Brain microvascular endothelial cell (primary cell): Measurements from ENCODE around the gene SCN10A.
A peak's percentile ranks its signal among the peaks of the same experiment; 100 is the strongest.

Experiments
- DNase-seq: peaks from one replicate; pipeline ENCODE4 v3.0.0-alpha.2; 2020
- H3K27ac ChIP-seq: fragments of 250-450 bp; sonication (Bioruptor Pico); 2 replicates; pipeline ENCODE4 v1.5.1; 2020; ENCODE audit warnings: mild to moderate bottlenecking, moderate library complexity
- H3K27me3 ChIP-seq: fragments of 250-450 bp; sonication (Bioruptor Pico); replicated peaks from 2 replicates; pipeline ENCODE4 v1.5.1; 2020; ENCODE audit warnings: mild to moderate bottlenecking
- H3K36me3 ChIP-seq: fragments of 250-450 bp; sonication (Bioruptor Pico); replicated peaks from 2 replicates; pipeline ENCODE4 v1.5.1; 2020; ENCODE audit warnings: mild to moderate bottlenecking
- H3K4me3 ChIP-seq: 2 replicates; pipeline ENCODE4 v1.5.1; 2011; ENCODE audit warnings: low read depth, mild to moderate bottlenecking, control low read depth, low read length, moderate library complexity
- in situ Hi-C: cut with HindIII; loops from 2 replicates; pipeline ENCODE4 v1.10.0; 2017; ENCODE audit warnings: low sequenced_read_pairs, low pct_ligation_motif_present
- TF ChIP-seq, protein P1 (sequence below): IDR thresholded peaks from 2 replicates; pipeline ENCODE4 v1.5.1; 2011; ENCODE audit warnings: low read depth, mild to moderate bottlenecking, moderate library complexity, low read length, control low read depth, inconsistent platforms; ENCODE audit errors: missing control alignments

SCN10A gene

DNA sequence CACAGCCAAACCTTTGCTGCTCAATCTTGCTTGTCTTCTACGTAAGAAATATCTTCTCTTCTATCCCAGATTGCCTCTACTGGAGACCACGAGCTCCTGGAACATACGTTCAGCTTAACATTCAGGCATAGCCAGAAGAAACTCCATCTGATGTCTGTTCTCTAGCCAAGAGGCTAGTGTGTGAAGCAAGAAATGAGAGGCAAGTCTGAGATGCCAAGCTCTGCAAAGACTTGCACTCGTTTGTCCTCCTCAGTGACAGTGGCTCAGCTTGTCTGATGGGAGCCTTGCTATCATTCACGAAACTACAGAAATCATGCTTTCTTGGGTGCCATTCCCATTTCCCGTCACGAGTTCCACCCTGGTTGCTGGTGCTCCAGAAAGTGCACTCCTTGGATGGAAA, at the start of gene SCN10A:
TSS of gene SCN10A (minus strand) at position 192 of the 400 bp plus-strand sequence. CDS start 22,207 bp downstream, outside the sequence.
- Histone ChIP-seq H3K36me3 (no peaks in the 10 kb centered on the region), H3K4me3 (no peak within 1 kb of the TSS), H3K27ac (no peak within 1 kb of the TSS), H3K27me3 (peaks cover 7% of the 10 kb centered on the region)
- DNase-seq = no peak
- TF ChIP-seq, protein P1, sequence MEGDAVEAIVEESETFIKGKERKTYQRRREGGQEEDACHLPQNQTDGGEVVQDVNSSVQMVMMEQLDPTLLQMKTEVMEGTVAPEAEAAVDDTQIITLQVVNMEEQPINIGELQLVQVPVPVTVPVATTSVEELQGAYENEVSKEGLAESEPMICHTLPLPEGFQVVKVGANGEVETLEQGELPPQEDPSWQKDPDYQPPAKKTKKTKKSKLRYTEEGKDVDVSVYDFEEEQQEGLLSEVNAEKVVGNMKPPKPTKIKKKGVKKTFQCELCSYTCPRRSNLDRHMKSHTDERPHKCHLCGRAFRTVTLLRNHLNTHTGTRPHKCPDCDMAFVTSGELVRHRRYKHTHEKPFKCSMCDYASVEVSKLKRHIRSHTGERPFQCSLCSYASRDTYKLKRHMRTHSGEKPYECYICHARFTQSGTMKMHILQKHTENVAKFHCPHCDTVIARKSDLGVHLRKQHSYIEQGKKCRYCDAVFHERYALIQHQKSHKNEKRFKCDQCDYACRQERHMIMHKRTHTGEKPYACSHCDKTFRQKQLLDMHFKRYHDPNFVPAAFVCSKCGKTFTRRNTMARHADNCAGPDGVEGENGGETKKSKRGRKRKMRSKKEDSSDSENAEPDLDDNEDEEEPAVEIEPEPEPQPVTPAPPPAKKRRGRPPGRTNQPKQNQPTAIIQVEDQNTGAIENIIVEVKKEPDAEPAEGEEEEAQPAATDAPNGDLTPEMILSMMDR = no peak
- in situ Hi-C loops = no loop called here

- no peak for DNase-seq
- Histone ChIP-seq H3K27me3 (no peaks in the 10 kb centered on the region), H3K36me3 (no peaks in the 10 kb centered on the region), H3K27ac (no peak overlapping the region), H3K4me3 (no peak overlapping the region)
- in situ Hi-C loops = no loop called here
- TF ChIP-seq, protein P1 = no peak
Measured at GRCh38 chr3:38853011-38853410, 37.0 kb upstream of the SCN10A start.

- Histone ChIP-seq H3K36me3 (no peaks in the 10 kb centered on the region), H3K27me3 (no peaks in the 10 kb centered on the region), H3K4me3 (no peak overlapping the region), H3K27ac (no peak overlapping the region)
- in situ Hi-C loops = loop anchor here (25.0 kb wide), 1 partner anchor 332 kb away; no protein-coding TSS in a partner anchor
- TF ChIP-seq, protein P1 = peak; percentile 68
- peak; percentile 51 for DNase-seq
Measured at GRCh38 chr3:38843898-38844297, 27.9 kb upstream of the SCN10A start.

GRCh38 chr3:38842266-38842965, 26.4 kb upstream of the SCN10A start:
- in situ Hi-C loops = loop anchor here (25.0 kb wide), 1 partner anchor 330 kb away; no protein-coding TSS in a partner anchor
- DNase-seq = no peak
- Histone ChIP-seq H3K27ac (no peak overlapping the region), H3K27me3 (no peaks in the 10 kb centered on the region), H3K4me3 (no peak overlapping the region), H3K36me3 (no peaks in the 10 kb centered on the region)
- TF ChIP-seq, protein P1 = no peak

DNA sequence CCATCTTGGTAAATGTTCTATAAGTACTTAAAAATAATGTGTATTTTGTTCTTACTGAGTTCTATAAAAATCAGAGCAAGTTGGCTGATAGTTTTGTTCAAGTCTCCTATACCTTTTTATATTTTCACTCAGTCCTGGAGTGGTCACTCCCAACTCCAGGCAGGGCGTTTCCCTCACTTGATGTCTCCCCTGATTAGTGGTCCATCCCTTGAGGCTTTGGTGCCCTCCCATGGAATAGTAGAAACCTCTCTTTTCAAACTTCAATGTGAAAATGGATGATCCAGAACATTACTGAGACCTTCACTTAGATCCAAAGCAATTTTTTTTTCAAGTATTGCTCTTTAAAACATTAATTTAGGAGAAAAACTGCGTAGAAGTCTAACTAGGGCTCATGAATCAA, 25.0 kb upstream of the SCN10A start:
- Histone ChIP-seq H3K27me3 (no peaks in the 10 kb centered on the region), H3K27ac (no peak overlapping the region), H3K36me3 (no peaks in the 10 kb centered on the region), H3K4me3 (no peak overlapping the region)
- in situ Hi-C loops = loop anchor here (25.0 kb wide), 1 partner anchor 329 kb away; no protein-coding TSS in a partner anchor
- TF ChIP-seq, protein P1 = peak; percentile 47
- DNase-seq = no peak
